NCI-H524 treated with DMSO at 0.1 percent for 48 hours (cell line): ENCODE data around the gene PLXNA2.

Experiments used
- DNase-seq: peaks from one replicate; lab custom pipeline; 2025; lab: John Stamatoyannopoulos, UW

PLXNA2 gene

GRCh38 chr1:208115924-208116640 is 128.1 kb downstream of the PLXNA2 start:
- DNase-seq: no peak

GRCh38 chr1:208113011-208113410 is 131.2 kb downstream of the PLXNA2 start:
- peak; percentile 22 for DNase-seq

- no peak for DNase-seq
Measured at GRCh38 chr1:208112401-208112800, 131.8 kb downstream of the PLXNA2 start.

- DNase-seq: no peak
Measured at GRCh38 chr1:208111646-208112190, 132.5 kb downstream of the PLXNA2 start.

- no peak for DNase-seq
Measured at GRCh38 chr1:208110296-208110695, 133.9 kb downstream of the PLXNA2 start.

GRCh38 chr1:208108646-208109330 is 135.4 kb downstream of the PLXNA2 start:
- DNase-seq: peak; percentile 53

- DNase-seq: no peak
Measured at GRCh38 chr1:208108213-208108608, 136.0 kb downstream of the PLXNA2 start.

GRCh38 chr1:208107425-208108212 is 136.6 kb downstream of the PLXNA2 start:
- DNase-seq: no peak

- DNase-seq: no peak
Measured at GRCh38 chr1:208106218-208106617, 138.0 kb downstream of the PLXNA2 start.

- no peak for DNase-seq
Measured at GRCh38 chr1:208105756-208106155, 138.4 kb downstream of the PLXNA2 start.

GRCh38 chr1:208103597-208104513 is 140.3 kb downstream of the PLXNA2 start:
- no peak for DNase-seq

GRCh38 chr1:208101661-208102431 is 142.3 kb downstream of the PLXNA2 start:
- DNase-seq: peak; percentile 49

GRCh38 chr1:208100906-208101305 is 143.3 kb downstream of the PLXNA2 start:
- no peak for DNase-seq

- no peak for DNase-seq
Measured at GRCh38 chr1:208100106-208100505, 144.1 kb downstream of the PLXNA2 start.

- peak; percentile 21 for DNase-seq
Measured at GRCh38 chr1:208098773-208099172, 145.4 kb downstream of the PLXNA2 start.

- no peak for DNase-seq
Measured at GRCh38 chr1:208093754-208094719, 150.1 kb downstream of the PLXNA2 start.

GRCh38 chr1:208093046-208093445 is 151.1 kb downstream of the PLXNA2 start:
- DNase-seq: no peak

- DNase-seq: no peak
Measured at GRCh38 chr1:208090388-208091301, 153.5 kb downstream of the PLXNA2 start.
